ENCODE results near the gene RGL1.

The RGL1 gene

GRCh38 chr1:183807549-183808168 is 2.7 kb downstream of the RGL1 start (continued):
- TF ChIP-seq, protein P1, sequence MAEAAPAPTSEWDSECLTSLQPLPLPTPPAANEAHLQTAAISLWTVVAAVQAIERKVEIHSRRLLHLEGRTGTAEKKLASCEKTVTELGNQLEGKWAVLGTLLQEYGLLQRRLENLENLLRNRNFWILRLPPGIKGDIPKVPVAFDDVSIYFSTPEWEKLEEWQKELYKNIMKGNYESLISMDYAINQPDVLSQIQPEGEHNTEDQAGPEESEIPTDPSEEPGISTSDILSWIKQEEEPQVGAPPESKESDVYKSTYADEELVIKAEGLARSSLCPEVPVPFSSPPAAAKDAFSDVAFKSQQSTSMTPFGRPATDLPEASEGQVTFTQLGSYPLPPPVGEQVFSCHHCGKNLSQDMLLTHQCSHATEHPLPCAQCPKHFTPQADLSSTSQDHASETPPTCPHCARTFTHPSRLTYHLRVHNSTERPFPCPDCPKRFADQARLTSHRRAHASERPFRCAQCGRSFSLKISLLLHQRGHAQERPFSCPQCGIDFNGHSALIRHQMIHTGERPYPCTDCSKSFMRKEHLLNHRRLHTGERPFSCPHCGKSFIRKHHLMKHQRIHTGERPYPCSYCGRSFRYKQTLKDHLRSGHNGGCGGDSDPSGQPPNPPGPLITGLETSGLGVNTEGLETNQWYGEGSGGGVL (tag by site-specific recombination; IDR thresholded peaks at IDR 0.05), result no peak
- TF ChIP-seq ZNF76 (tag by site-specific recombination; IDR thresholded peaks at IDR 0.05; ENCODE audit: borderline replicate concordance, low read depth) (no peak), AEBP2 (tag by site-specific recombination; IDR thresholded peaks at IDR 0.05; ENCODE audit: borderline replicate concordance) (no peak), SCRT2 (tag by site-specific recombination; IDR thresholded peaks at IDR 0.05) (no peak), GLI2 (tag by site-specific recombination; IDR thresholded peaks at IDR 0.05; ENCODE audit: borderline replicate concordance, low read depth) (no peak), ZNF585B (tag by site-specific recombination; IDR thresholded peaks at IDR 0.05) (no peak), ZNF155 (tag by site-specific recombination; IDR thresholded peaks at IDR 0.05) (no peak)
- TF ChIP-seq, protein P2, sequence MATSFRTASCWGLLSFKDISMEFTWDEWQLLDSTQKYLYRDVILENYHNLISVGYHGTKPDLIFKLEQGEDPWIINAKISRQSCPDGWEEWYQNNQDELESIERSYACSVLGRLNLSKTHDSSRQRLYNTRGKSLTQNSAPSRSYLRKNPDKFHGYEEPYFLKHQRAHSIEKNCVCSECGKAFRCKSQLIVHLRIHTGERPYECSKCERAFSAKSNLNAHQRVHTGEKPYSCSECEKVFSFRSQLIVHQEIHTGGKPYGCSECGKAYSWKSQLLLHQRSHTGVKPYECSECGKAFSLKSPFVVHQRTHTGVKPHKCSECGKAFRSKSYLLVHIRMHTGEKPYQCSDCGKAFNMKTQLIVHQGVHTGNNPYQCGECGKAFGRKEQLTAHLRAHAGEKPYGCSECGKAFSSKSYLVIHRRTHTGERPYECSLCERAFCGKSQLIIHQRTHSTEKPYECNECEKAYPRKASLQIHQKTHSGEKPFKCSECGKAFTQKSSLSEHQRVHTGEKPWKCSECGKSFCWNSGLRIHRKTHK (tag by site-specific recombination; IDR thresholded peaks at IDR 0.05), result no peak

GRCh38 chr1:183808296-183809027 is 3.5 kb downstream of the RGL1 start:
- H3K4me3 ChIP-seq (ENCODE audit: low read depth, low read length), result no peak overlapping the region
- TF ChIP-seq ZNF768 (tag by site-specific recombination; IDR thresholded peaks at IDR 0.05) (peak; percentile 72; the same call in 1 of the 2 replicates), ZNF521 (tag by site-specific recombination; IDR thresholded peaks at IDR 0.05) (no peak), REPIN1 (tag by site-specific recombination; IDR thresholded peaks at IDR 0.05; ENCODE audit: low read depth) (no peak), ZFHX2 (tag by site-specific recombination; conservative IDR thresholded peaks at IDR 0.05) (peak; percentile 24; the same call in 1 of the 2 replicates), ZNF549 (tag by site-specific recombination; IDR thresholded peaks at IDR 0.05) (no peak)
- H3K36me3 ChIP-seq (ENCODE audit: control insufficient read depth in 2 of 2, insufficient read depth in 1 of 2, low read length in 2 of 2), result no peaks in the 10 kb centered on the region
- no peak overlapping the region for H3K27ac ChIP-seq (ENCODE audit: extremely low read depth, low read depth, low read length)
- peaks cover 14% of the 10 kb centered on the region for H3K4me1 ChIP-seq (ENCODE audit: control insufficient read depth, insufficient read depth, low read length)
- H3K9me3 ChIP-seq (ENCODE audit: control insufficient read depth, insufficient read depth, low read depth, low read length), result no peaks in the 10 kb centered on the region
- CTCF ChIA-PET, result interaction anchor here (1.2 kb wide), 1 partner anchor 107 kb away, joined by 3 read pairs; no protein-coding TSS in a partner anchor
- POLR2A ChIA-PET, result no interaction called here

DNA sequence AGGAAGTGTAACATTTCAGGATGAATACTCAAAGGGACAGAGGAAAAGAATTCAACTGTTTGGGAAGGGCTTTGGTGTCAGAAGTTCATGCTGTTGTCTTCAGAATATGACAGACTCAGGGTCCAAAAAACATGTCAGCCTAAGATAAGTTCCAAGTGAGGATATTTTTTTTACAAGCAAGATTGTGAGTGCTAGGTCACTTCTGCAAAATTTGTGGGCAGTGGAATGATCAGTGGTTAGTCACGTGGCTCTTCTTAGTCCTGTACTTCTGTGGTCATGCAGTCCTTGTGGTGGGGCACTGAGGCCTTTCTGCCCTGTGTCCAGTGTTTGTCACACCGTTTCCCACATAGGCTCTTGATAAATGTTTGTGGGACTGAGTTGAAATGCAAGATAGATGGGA is 5.2 kb downstream of the RGL1 start:
- TF ChIP-seq ZNF394 (tag by site-specific recombination; IDR thresholded peaks at IDR 0.05; ENCODE audit: borderline replicate concordance) (no peak), ZNF202 (tag by site-specific recombination; IDR thresholded peaks at IDR 0.05; ENCODE audit: borderline replicate concordance) (no peak), KLF7 (tag by site-specific recombination; IDR thresholded peaks at IDR 0.05; ENCODE audit: borderline replicate concordance) (no peak), YY2 (tag by site-specific recombination; IDR thresholded peaks at IDR 0.05) (no peak)
- peaks cover 14% of the 10 kb centered on the region for H3K4me1 ChIP-seq (ENCODE audit: control insufficient read depth, insufficient read depth, low read length)
- no peak overlapping the region for H3K27ac ChIP-seq (ENCODE audit: extremely low read depth, low read depth, low read length)
- H3K9me3 ChIP-seq (ENCODE audit: control insufficient read depth, insufficient read depth, low read depth, low read length), result no peaks in the 10 kb centered on the region
- ChIA-PET CTCF (no interaction called here), POLR2A (no interaction called here)
- H3K4me3 ChIP-seq (ENCODE audit: low read depth, low read length), result no peak overlapping the region
- no peaks in the 10 kb centered on the region for H3K36me3 ChIP-seq (ENCODE audit: control insufficient read depth in 2 of 2, insufficient read depth in 1 of 2, low read length in 2 of 2)
